Measurements from ENCODE around the gene IQSEC3.
A peak's percentile ranks its signal among the peaks of the same experiment; 100 is the strongest.
"Not testable (repeated sequence)": the region's sequence is repeated elsewhere in the genome, so short reads cannot be mapped to it uniquely, and the experiment has no call there.

Gene IQSEC3

DNA sequence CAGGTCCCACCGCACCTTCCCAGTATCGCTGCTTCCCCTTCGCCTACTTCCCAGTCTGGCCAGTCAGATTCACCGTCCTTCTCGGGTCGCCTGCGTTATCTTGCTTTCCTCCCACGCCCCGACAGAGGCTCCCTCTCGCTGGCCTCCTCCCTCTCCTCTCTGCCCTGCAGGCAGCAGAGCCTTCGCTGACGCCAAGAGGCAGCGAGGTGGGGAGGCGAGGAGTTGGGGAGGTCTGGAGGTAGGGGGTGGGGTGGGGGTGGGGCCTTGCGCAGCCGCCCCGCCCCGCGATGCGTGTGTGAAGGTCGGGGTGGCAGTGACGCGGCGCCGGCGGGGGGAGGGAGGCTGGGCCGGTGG lies at the start of gene IQSEC3:
Gene IQSEC3, plus strand, starts transcription at position 340 of the 354 bp plus-strand sequence. CDS start 116 bp downstream, outside the sequence.
- DNase-seq, result not testable (repeated sequence)

DNA sequence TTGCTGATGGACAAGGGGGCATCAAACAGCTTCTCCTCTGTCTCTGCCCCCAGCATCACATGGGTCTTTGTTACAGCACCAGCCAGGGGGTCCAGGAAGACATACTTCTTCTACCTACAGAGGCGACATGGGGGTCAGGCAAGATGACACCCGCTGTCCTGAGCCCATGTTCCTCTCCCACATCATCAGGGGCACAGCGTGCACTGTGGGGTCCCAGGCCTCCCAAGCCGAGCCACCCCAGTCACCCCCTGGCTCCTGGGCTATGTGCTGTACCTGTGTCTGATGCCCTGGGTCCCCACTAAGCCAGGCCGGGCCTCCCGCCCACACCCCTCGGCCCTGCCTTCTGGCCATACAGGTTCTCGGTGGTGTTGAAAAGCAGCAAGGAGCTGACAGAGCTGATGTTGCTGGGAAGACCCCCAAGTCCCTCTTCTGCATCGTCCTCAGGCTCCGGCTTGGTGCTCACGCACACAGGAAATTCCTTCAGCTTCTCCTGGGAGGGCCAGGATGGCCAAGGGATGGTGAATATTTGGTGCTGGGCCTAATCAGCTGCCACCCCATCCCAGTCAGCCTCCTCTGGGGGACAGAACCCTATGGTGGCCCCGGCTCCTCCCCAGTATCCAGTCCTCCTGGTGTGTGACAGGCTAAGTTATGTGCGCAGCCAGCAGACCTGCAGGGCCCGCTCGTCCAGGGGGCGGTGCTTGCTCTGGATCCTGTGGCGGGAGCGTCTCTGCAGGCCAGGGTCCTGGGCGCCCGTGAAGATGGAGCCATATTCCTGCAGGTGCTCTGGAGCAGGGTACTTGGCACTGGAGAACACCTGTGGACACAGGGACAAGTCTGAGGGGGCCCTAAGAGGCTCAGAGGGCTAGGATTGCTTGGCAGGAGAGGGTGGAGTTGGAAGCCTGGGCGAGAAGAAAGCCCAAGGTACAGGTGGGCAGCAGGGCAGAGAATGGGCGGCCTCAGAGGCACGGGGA lies 48.9 kb upstream of the IQSEC3 start:
- DNase-seq, result not testable (repeated sequence)

DNA sequence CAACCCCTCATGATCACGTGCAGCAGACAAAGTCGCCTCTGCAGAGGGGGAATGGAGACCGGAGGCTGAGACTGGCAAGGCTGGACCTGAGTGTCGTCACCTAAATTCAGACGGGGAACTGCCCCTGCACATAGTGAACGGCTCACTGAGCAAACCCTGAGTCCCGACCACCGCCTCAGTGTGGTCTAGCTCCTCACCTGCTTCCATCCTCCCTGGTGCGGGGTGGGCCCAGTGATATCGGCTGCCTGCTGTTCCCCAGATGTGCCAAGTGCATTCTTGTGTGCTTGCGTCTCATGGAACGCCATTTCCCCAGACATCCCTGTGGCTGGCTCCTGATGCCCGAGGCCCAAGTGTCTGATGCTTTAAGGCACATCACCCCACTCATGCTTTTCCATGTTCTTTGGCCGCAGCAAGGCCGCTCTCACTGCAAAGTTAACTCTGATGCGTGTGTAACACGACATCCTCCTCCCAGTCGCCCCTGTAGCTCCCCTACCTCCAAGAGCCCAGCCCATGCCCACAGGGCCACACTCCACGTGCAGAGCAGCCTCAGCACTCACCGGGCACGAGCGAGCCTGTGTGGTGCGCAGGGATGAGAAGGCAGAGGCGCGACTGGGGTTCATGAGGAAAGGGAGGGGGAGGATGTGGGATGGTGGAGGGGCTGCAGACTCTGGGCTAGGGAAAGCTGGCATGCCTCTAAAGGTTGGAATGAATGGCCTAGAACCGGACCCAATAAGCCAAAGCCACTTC lies 47.6 kb upstream of the IQSEC3 start:
- not testable (repeated sequence) for DNase-seq

GRCh38 chr12:19906-20305 lies 46.7 kb upstream of the IQSEC3 start:
- not testable (repeated sequence) for DNase-seq

DNA sequence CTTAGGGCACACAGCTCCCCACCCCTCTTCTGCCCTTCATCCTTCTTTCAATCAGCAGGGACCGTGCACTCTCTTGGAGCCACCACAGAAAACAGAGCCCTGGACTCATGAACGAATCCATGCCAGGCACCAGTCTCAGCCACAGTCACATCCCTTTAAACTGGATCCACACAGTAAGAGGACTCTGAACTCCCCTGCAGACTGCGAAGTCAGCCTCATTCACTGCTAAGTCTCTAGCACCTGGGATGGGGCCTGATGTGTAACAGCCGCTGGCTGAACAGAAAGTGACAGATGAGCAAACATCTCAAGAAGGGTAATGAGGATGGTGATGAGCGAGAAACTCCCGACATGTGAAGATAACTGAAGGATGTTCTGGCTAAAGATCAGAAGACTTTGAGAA lies 45.8 kb upstream of the IQSEC3 start:
- no peak for DNase-seq

DNA sequence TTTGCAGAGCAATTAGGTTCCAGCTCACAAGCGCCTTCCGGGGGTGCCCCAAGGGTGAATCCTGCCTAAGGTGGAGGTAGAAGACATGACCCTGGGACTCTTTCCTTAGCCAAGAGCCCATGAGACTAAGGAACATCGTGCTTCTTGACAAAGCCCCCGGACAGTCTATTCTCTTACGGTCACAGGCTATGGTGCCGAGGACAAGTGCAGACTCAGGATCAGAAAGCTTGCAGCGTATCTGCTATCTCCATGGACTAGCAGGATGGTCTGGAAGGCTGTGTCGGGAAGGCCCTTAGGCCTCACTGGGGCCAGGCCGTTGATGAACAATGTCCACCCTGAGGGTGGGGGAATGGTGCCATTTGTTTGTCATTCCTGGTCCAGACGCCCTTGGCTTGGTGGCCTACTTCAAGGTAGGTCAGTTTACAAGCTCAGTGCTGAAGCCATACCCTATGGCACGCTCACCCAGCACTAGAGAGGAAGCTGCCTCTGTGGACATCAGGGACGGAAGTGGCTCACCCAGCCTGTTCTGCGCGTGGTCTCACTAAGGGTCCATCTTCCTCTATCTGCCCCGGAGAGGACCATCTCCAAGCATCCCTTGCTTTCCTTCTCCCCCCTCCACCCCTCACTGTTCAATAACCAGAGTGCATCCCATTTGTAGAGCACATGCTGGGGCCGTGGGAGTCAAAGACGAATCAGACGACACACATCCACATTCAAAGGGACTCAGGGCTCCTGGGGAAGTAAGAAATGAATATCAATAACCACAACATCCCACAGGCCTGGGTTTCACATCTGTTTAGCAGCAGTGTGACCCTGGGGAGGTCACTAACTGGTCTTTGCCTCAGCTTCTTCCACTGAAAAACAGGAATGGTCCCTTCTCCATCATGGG lies 45.0 kb upstream of the IQSEC3 start:
- no peak for DNase-seq

DNA sequence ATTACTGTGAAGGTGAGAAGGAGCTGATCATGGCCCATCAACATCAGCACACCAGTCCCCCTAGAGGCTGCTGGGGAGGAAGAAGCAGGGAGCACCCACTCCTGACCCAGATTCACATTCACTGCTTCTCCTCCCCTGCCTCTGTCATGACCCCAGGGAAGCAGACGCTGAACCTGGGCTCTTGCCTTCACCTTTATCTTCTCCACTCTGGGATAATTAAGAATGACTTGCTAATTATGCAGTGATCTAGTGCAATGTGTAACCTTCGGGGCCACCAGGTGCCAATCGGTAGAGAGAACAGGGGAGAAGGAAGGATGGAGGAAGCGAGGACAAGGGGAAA lies 44.4 kb upstream of the IQSEC3 start:
- DNase-seq, result no peak

- DNase-seq, result no peak
Measured at GRCh38 chr12:22530-23201, 43.9 kb upstream of the IQSEC3 start.

GRCh38 chr12:27904-28303 lies 38.7 kb upstream of the IQSEC3 start:
- DNase-seq, result not testable (repeated sequence)

DNA sequence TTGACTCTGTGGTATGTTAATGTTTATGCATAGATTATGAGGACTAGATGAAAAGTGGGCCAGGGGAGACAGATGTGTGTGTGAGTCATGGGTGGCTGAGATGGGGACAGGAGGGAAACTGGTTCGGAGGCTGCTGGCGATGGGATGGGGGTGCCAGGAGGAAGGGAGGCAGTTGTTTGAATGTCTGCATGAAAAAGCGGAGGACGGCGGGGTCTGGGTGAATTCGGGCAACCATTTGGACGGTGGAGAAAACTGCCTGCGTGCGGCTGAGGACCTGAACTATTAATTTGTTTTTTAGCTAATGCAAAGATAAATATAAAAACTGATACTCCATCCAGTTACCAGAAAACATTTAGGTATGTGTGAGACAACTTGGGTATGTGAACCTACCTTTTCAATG lies 27.8 kb upstream of the IQSEC3 start:
- DNase-seq, result not testable (repeated sequence)

GRCh38 chr12:39555-40265 lies 26.9 kb upstream of the IQSEC3 start:
- DNase-seq, result not testable (repeated sequence)

DNA sequence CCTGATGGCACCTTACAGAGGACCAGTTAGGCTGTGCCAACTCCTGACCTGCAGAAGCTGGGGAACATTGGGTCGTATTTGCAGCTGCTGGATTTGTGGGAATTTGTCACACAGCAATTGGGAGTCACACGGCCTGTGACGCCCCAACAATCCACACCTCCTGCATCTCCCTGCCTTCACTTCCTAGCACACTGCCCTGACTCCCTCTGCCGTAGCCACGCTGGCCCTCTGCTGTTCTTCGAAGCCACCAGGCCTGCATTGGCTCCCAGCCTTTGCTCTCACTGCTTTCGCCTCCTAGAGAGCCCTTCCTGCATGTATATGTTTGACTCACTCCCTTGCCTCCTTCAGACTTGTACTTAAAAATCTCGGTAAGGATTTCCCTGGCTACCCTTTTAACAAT lies 22.2 kb upstream of the IQSEC3 start:
- DNase-seq, result peak; percentile 52

DNA sequence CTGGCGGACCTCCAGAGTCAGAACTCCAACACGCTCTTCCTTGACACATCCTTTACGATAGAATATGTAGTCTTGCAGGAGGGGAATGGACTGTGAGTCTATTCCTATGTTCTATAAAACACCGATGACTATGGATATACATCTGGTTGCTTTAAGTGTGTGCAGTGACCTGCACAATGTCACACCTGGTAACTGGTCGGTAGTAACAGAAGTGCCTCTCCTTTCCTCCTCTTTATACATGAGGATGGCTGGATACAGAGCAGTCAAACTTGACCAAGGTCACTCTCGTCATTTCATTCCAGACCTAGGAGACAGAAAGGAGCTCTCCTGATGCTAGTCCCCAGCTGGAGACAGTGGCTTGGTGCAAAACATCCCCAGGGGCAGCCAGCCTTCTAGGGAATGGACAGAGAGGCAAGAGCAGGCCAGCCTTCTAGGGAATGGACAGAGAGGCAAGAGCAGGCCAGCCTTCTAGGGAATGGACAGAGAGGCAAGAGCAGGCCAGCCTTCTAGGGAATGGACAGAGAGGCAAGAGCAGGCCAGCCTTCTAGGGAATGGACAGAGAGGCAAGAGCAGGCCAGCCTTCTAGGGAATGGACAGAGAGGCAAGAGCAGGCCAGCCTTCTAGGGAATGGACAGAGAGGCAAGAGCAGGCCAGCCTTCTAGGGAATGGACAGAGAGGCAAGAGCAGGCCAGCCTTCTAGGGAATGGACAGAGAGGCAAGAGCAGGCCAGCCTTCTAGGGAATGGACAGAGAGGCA lies 21.2 kb upstream of the IQSEC3 start:
- not testable (repeated sequence) for DNase-seq

DNA sequence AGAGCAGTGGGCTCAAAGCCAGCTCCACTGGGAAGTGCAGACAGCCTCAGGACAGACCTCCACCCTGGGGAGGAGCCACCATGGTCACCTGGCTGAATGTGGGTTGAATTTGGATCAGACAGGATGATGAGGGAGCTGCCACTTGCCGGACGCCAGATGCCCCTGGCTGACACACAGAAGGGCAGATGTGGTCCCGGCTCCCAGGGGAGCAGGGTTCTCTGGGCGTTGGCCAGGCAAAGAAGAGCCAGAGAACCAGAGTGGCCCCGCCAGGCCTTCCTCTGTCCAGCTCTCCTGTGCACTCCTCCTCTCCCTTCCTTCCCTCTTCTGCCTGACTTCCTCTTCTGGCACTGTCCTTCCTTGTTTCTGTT lies 20.6 kb upstream of the IQSEC3 start:
- DNase-seq, result not testable (repeated sequence)

DNA sequence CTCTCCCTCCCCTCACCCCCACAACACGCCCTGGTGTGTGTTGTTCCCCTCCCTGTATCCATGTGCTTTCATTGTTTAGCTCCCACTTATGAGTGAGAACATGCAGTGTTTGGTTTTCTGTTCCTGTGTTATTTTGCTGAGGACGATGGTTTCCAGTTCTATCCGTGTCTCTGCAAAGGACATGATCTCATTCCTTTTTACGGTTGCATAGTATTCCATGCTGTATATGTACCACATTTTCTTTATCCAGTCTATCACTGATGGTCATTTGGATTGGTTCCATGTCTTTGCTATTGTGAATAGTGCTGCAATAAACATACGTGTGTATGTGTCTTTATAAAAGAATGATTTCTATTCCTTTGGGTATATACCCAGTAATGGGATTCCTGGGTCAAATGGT lies 20.0 kb upstream of the IQSEC3 start:
- DNase-seq, result not testable (repeated sequence)

DNA sequence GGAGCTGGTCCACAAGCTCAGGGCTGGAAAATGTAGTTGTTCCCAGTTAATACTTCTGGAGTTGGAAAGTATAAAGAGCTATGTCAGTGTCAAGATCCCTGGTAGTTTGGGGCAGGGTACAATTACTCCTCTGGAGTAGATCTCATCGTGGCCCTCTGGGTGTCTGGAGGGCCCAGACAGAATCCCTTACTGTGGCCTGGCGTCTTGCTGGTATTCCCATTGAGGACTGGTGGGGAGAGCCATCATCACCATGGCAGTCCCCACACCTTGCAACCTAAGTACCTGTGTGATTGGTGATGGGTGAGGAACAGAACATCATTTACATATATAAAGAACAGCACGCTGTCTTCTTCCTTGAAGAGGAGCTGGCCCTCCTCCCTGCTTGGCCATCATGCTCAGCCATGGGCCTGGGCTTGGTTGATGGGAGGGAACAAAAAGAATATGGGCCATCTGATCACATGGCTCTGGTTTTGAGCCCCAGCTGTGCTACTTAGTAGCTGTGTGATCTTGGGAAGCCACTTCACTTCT lies 18.8 kb upstream of the IQSEC3 start:
- DNase-seq, result not testable (repeated sequence)

GRCh38 chr12:49149-49548 lies 17.4 kb upstream of the IQSEC3 start:
- DNase-seq, result not testable (repeated sequence)

DNA sequence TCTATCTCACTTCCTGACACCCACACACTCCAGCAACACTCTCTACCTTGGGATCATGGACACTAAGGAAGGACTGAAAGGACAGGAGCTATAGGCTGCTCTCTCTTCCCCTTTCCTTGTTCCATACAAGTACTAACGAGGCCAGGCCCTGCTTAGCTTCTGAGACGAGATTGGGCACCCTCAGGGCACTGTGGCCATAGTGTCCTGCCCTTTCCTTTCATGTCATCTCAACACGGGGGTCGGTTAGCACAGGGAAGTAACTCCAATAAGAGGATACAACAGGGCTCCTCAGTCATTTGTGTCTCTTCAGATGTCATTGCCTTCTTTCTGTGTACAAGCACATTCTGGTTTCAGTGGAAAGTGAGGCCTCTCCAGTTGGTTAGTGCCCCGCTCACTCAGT lies 15.5 kb upstream of the IQSEC3 start:
- DNase-seq, result not testable (repeated sequence)

DNA sequence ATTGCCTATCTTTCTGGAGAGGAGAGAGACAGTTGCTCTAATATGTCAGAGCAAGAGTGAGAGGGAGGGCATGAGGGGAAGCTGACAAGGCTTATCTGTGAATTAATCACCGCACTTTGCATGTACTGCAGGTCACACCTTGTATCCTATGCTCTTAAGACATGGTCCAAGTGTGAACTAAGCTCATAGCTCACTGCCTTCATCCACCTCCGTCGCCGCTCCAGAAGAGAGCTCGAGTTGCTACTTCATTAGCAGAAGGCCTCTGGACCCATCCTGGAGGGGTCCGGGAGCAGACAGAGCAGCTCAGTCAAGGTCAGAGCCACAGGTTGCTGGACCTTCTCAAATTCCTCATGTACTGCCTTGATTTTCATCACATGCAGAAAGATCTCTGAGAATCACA lies 14.6 kb upstream of the IQSEC3 start:
- DNase-seq, result not testable (repeated sequence)

- DNase-seq, result not testable (repeated sequence)
Measured at GRCh38 chr12:52902-53734, 13.4 kb upstream of the IQSEC3 start.

Measured in activated effector memory CD4-positive, alpha-beta T cell treated with anti-CD3 and anti-CD28 coated beads, Interleukin-2, amount 50 U/mL, for 16 hours (primary cell).